Heart left ventricle (tissue), 16 donors: ENCODE measurements around the gene MYH6. TPM values are rescaled to one million over a fixed set of nuclear protein-coding genes. Genes with fewer than 3 reads are reported as not detected.
A peak's percentile ranks its signal among the peaks of the same experiment; 100 is the strongest.

Experiments used
- ATAC-seq, 4 donors: fragments of 200-7000 bp; cut with Tn5 transposase; one replicate each; pipeline ENCODE4 v1.9.1; 2020 to 2022; ENCODE audit warnings: moderate library complexity in 4 of 4, mild to moderate bottlenecking in 3 of 4, moderate number of reproducible peaks in 1 of 4
- DNase-seq, 5 donors: peaks; one replicate each; pipeline ENCODE4 v3.0.0-alpha.2; 2020
- H3K27ac ChIP-seq, 12 donors: fragments of 200-600 bp; sonication (generic) in 4 of 12; one replicate each; pipeline versions ENCODE4 v1.5.0 to v1.8.0; 2016 to 2022; ENCODE audit warnings: mild to moderate bottlenecking in 2 of 12
- H3K27me3 ChIP-seq, 9 donors: fragments of 200-600 bp; sonication (generic) in 2 of 9; one replicate each; pipeline versions ENCODE4 v1.5.1 to v1.8.0; 2016 to 2022; ENCODE audit warnings: mild to moderate bottlenecking in 3 of 9
- H3K36me3 ChIP-seq, 9 donors: fragments of 200-600 bp; sonication (generic) in 2 of 9; one replicate each; pipeline versions ENCODE4 v1.5.0 to v1.8.0; 2018 to 2022; ENCODE audit warnings: mild to moderate bottlenecking in 2 of 9
- H3K4me1 ChIP-seq, 12 donors: fragments of 200-600 bp; sonication (generic) in 4 of 12; one replicate each; pipeline versions ENCODE4 v1.5.0 to v1.8.0; 2016 to 2022; ENCODE audit warnings: mild to moderate bottlenecking in 3 of 12
- H3K4me3 ChIP-seq, 12 donors: fragments of 200-600 bp; sonication (generic) in 4 of 12; one replicate each; pipeline versions ENCODE4 v1.5.0 to v1.8.0; 2017 to 2022; ENCODE audit warnings: mild to moderate bottlenecking in 9 of 12, moderate library complexity in 4 of 12
- H3K9me3 ChIP-seq, 12 donors: fragments of 200-600 bp; sonication (generic) in 4 of 12; one replicate each; pipeline versions ENCODE4 v1.5.0 to v1.8.0; 2016 to 2022; ENCODE audit warnings: mild to moderate bottlenecking in 1 of 12
- POLR2A ChIP-seq, 2 donors: fragments of 450-650 bp; IDR thresholded peaks; one replicate each; pipeline ENCODE4 v1.6.1; 2017; ENCODE audit warnings: antibody characterized with exemption in 2 of 2, mild to moderate bottlenecking in 2 of 2, moderate library complexity in 2 of 2
- WGBS, 4 donors: extraction: QIAGEN DNeasy Blood & Tissue Kit in 2 of 4; methylation state at CpG; one replicate each; pipeline versions ENCODE4 v1.1.5 to v1.1.7; 2013 to 2018; 5-methylcytosine and 5-hydroxymethylcytosine counted together
- intact Hi-C, 10 donors: fragments of 100-400 bp; cut with DNase I; formaldehyde crosslinking; loops; one replicate each; pipeline versions ENCODE4 v1.11.1 to v1.14.2; 2022
- polyA plus RNA-seq, 2 donors: library from polyadenylated mRNA; stranded (reverse); fragments of 200-250 nt; gene quantifications; one replicate each; pipeline ENCODE4 v1.2.3, GENCODE V29; 2013
- total RNA-seq, 9 donors: library from RNA; depleted of rRNA in 2 of 9; stranded (reverse); fragments of >200 nt in 2 of 9; fragmentation: NEBNext Ultra II Directional in 3 of 9; extraction: Animal tissue kit (Norgen Biotek cat#: 25700) in 3 of 9; gene quantifications; one replicate each; pipeline versions ENCODE4 v1.1.0 to v1.2.4, GENCODE V29; 2016 to 2023
- TF ChIP-seq, protein P1 (sequence below), 12 donors: fragments of 200-600 bp; sonication (generic) in 4 of 12; IDR thresholded peaks; one replicate each; pipeline versions ENCODE4 v1.5.0 to v1.8.0; 2018 to 2022; ENCODE audit warnings: antibody characterized with exemption in 12 of 12, mild to moderate bottlenecking in 5 of 12
- donor health status: ischemic (EF 13 %, LVEDD 7.1; RV severe dilation, severe dysfunction).
- donor health status: healthy with polysubstance abuse.
- donor health status: DM: no; HTN: yes; CAD: no.
- donor health status: DM: no; HTN: no; CAD: no.
- donor health status: ischemic (EF 25% LVEDD 6.9; RV normal size, moderate dysfunction).
- donor health status: ischemic (EF 25% LVEDD 5.7; RV mildly dilated, moderate dysfunction).
- donor health status: healthy.
- donor health status: DM: yes; HTN: yes; CAD: no.
- donor health status: ischemic (EF 35%, LVEDD 5.7; RV mildly dilated, moderate dysfunction).
- donor health status: nonischemic (EF 11% LVEDD 7.7; RV severe dilation, severe dysfunction).
- donor health status: DM: yes; HTN: yes; CAD: no.
- donor health status: PGD.
- donor health status: ischemic (EF 29% LVEDD 5.4; RV normal size, mild dysfunction).
- donor health status: nonischemic (EF 23%, LVEDD 6.1; RV moderate dilation, normal function).

The MYH6 gene
- total and polyA plus RNA-seq, 11 donors, result 76.8 to 5,104 (median 1,271) TPM

DNA sequence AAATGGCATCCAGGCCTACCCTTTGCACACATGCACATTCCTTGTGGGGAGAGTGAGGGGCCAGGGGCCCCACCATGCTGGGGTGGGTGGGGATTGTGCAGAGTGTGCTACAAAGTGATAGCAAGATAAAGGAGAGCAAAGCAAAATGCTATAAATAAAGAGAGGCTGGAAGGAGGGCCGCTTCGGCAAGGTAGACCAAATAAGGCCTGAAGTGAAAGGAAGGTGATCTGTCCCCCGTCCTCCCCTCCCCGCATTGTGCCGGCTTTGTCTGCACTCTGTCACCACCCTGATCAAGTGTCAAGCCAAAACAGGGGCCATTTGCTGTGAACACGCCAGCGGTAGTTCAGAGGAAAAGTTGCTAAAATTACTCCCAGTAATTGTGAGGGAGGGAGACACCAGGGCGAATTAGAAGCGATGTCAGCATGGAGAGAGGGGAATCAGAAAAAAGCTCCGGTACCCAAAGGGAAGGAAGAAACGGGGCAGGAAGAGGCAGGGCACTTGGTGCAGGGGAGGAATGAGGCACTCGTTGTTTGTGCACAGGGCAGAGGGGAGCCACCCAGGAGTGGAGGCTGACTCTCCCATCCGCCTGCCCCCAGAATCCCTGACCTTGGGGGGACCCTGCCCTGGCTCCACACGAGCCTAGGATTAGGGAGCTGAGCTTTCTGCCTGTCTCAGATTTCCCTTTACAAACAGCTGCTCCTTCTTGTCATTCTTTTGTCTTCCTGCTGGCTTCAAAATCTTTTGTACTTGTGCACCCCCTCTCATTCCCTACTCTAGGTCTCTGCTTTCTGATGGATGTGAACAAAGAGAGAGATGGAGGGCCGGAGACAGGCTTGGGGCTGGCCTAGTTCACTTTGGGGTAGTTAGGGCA is 30.3 kb upstream of the MYH6 start:
- peak in 1 of 2 donors; percentile 36 for TF ChIP-seq POLR2A (IDR thresholded peaks at IDR 0.05)
- TF ChIP-seq, protein P1, sequence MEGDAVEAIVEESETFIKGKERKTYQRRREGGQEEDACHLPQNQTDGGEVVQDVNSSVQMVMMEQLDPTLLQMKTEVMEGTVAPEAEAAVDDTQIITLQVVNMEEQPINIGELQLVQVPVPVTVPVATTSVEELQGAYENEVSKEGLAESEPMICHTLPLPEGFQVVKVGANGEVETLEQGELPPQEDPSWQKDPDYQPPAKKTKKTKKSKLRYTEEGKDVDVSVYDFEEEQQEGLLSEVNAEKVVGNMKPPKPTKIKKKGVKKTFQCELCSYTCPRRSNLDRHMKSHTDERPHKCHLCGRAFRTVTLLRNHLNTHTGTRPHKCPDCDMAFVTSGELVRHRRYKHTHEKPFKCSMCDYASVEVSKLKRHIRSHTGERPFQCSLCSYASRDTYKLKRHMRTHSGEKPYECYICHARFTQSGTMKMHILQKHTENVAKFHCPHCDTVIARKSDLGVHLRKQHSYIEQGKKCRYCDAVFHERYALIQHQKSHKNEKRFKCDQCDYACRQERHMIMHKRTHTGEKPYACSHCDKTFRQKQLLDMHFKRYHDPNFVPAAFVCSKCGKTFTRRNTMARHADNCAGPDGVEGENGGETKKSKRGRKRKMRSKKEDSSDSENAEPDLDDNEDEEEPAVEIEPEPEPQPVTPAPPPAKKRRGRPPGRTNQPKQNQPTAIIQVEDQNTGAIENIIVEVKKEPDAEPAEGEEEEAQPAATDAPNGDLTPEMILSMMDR (IDR thresholded peaks at IDR 0.05), result no peak
- no peaks in the 10 kb centered on the region for H3K9me3 ChIP-seq
- DNase-seq (peak; percentile 73 to 89 (median 83)), ATAC-seq (peak; percentile 43 to 70 (median 59))
- 17 to 30% (median 21%) methylated on average over 15 of the region's 15 CpGs for WGBS, 4 donors
- H3K4me1 ChIP-seq, result peaks cover 0 to 62% (median 26%) of the 10 kb centered on the region in 12 donors
- H3K36me3 ChIP-seq, result peaks cover 0 to 17% (median 12%) of the 10 kb centered on the region in 9 donors
- H3K27me3 ChIP-seq, result no peaks in the 10 kb centered on the region
- H3K27ac ChIP-seq, result peak overlapping the region in 8 of 12 donors; percentile 76 to 97 (median 92)
- H3K4me3 ChIP-seq, result peak overlapping the region in 7 of 12 donors; percentile 3 to 28 (median 14)
- intact Hi-C loops, result no loop called here

DNA sequence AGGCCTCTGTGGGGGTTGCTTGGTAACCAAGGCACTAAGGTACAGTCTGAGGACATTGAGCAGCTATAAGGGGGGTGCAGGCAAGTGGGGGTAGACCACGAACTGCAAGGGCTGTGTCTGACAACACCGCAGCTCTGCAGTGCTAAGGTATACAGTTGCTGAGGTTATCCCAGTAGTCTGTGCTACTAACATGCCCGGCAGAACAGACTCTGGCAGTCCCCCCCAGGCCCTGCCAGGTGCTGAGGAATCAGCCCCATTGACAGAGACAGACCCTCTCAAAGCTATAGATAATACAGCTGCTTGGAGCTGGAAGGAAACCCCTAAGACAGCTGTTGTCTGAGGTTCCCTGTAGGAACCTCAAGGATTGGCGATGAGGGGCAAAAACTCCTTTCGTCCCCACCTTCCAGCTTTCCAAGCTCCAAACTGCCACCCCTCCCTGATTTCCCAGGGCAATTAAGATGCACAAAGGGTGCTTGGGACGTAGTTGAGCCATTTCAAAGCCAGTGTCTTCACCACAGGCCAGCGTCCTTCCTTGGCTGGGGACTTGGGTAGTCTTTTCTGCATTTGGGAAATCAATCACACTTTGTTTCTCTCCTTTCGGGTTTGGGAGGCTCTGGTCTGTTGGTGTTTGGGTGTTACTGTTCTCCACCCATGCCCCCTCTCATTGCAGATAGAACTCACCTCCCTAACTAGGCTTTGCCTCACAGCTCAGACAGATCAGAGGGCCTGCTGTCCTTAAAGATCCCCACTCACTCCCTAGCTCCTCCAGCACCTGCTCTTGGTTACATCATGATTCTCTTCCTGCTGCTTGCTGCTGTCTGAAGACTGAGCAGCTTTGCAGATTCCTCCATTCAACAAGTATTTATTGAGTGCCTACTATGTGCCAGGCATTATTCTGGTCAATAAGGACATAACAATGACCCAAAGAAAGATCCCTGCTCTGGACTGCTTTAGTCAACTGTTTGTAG is 29.3 kb upstream of the MYH6 start:
- 41 to 60% (median 49%) methylated on average over 7 to 8 of the region's 8 CpGs for WGBS, 4 donors
- Histone ChIP-seq H3K27me3 (no peaks in the 10 kb centered on the region), H3K4me1 (peaks cover 0 to 60% (median 25%) of the 10 kb centered on the region in 12 donors), H3K9me3 (no peaks in the 10 kb centered on the region), H3K36me3 (peaks cover 0 to 26% (median 20%) of the 10 kb centered on the region in 9 donors), H3K4me3 (peak overlapping the region in 1 of 12 donors; percentile 10), H3K27ac (peak overlapping the region in 8 of 12 donors; percentile 63 to 97 (median 89))
- TF ChIP-seq, protein P1 (IDR thresholded peaks at IDR 0.05), result no peak
- no peak for TF ChIP-seq POLR2A (IDR thresholded peaks at IDR 0.05)
- ATAC-seq, result peak in 1 of 4 donors; percentile 0
- DNase-seq, result no peak
- intact Hi-C loops, result no loop called here

DNA sequence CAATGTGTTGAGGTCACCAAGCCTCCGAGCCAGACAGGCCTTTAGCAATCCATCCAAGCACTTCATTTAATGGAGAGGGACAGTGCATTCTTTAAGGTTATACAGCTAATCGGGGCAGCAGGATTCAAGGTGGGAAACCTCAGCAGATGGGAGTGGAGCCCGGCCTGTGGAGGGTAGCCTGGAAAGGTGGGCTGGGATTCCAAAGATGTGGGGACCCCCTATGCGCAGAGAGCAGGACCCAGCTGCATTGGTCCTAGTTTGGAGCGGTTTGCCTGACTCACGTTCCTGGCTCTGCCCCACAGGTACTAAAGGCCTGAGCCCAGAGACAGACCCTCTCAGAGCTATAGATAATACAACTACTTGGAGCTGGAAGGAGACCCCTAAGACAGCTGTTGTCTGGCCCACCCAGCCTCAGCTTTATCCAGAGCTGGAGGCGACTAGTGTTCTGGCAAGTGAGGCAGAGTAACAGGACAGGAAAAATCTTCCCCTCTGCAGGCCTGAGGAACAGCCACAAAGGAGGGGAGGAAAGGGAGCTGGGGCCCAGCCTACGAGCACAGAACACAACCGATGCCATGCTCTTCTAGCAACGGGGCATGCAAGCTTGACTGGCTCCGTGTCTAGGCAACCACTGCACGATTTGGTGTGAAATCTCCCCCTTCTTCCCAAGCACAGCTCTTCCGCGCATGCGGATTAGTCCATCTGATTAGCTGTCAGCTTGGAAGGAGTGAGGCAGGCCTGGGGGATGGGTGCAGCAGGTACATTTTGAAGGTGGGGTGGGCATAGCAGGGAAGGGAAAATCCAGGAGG is 28.5 kb upstream of the MYH6 start:
- peak in 1 of 4 donors; percentile 2 for ATAC-seq
- peaks cover 0 to 51% (median 17%) of the 10 kb centered on the region in 12 donors for H3K4me1 ChIP-seq
- intact Hi-C loops, result no loop called here

More for the DNA sequence above, 28.5 kb upstream of the MYH6 start:
- TF ChIP-seq POLR2A (IDR thresholded peaks at IDR 0.05), result no peak
- TF ChIP-seq, protein P1 (IDR thresholded peaks at IDR 0.05), result no peak
- H3K9me3 ChIP-seq, result no peaks in the 10 kb centered on the region
- H3K27me3 ChIP-seq, result no peaks in the 10 kb centered on the region
- H3K4me3 ChIP-seq, result peak overlapping the region in 4 of 12 donors; percentile 19 to 38 (median 30)
- DNase-seq, result peak in 1 of 5 donors; percentile 76
- peak overlapping the region in 8 of 12 donors; percentile 73 to 97 (median 89) for H3K27ac ChIP-seq
- WGBS, 4 donors, result 43 to 52% (median 44%) methylated on average over 14 to 15 of the region's 15 CpGs
- peaks cover 0 to 34% (median 24%) of the 10 kb centered on the region in 9 donors for H3K36me3 ChIP-seq
